Fibroblast of the conjunctiva (primary cell): ENCODE data around the gene FAIM.
"Not testable (repeated sequence)": the region's sequence is repeated elsewhere in the genome, so short reads cannot be mapped to it uniquely, and the experiment has no call there.

Experiments
- DNase-seq: peaks from one replicate; pipeline ENCODE4 v3.0.0-alpha.2; 2010; ENCODE audit warnings: low read depth

Gene FAIM

DNA sequence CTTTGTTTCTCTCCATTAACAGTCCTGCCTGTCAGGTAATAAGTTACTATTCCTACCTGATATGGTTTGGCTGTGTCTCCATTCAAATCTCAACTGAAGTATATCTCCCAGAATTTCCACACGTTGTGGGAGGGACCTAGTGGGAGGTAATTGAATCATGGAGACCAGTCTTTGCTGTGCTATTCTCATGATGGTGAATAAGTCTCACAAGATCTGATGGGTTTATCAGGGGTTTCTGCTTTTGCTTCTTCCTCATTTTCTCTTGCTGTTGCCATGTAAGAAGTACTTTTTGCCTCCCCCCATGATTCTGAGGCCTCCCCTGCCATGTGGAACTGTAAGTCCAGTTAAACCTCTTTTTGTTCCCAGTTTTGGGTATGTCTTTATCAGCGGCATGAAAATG, 6.9 kb upstream of the FAIM start:
- not testable (repeated sequence) for DNase-seq

DNA sequence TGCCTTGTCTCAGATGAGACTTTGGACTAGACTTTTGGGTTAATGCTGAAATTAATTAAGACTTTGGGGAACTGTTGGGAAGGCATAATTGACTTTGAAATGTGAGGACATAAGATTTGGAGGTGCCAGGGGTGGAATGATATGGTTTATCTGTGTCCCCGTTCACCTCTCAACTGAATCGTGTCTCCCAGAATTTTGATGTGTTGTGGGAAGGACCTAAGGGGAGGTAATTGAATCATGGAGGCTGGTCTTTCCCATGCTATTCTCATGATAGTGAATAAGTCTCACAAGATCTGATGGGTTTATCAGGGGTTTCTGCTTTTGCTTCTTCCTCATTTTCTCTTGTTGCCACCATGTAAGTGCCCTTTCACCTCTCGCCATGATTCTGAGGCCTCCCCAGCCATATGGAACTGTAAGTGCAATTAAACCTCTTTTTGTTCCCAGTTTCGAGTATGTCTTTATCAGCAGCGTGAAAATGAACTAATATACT, 4.4 kb upstream of the FAIM start:
- DNase-seq: not testable (repeated sequence)

DNA sequence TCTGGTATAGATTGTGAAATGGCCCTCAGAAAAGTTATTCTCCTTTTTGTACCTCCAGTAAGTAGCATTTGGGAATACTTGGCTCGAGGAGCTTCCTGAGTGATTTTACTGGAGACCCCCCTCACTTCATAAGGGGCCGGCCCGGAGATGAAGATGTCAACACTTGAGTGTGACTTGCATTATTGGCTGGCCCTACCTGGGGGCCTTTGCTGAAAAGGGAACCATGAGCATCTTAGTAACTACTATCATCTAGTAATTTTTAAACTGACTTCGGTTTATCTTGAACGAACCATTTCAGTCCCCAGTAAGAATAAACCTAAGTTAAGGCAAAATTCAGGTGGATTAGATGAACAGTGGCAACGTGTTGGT, 1.3 kb downstream of the FAIM start:
- no peak for DNase-seq

DNA sequence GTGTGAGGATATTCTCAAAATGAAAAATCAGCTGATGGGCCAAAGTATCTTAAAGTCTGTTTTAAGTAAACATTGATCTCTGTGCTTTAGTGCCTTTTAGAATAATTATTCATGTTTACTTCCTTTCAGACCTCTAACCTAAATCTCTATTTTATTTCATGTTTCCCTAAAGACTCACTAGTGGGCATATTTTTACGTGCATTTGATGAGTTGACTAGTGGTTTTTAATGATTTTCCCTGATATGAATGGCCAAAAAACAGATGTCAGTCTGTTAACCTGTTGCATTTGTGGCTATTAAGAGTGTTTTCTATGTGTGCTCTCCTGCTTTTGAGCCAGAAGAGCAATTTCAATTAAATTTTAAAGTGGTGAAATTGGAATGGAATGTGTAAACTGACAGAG, 6.9 kb downstream of the FAIM start:
- DNase-seq: no peak

DNA sequence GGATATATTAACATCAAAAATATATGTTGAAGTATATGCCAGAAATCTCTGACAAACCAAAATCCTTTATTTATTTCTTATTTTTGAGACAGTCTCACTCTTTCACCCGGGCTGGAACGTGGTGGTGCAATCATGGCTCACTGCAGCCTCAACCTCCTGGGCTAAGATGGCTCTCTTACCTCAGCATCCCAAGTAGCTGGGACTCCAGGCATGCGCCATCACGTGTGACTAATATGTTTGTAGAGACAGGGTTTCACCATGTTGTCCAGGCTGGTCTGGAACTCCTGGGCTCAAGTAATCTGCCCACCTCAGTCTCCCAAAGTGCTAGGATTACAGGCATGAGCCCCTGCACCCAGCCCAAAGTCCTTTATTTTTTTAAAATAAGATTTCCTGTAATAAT, 11.9 kb downstream of the FAIM start:
- no peak for DNase-seq

DNA sequence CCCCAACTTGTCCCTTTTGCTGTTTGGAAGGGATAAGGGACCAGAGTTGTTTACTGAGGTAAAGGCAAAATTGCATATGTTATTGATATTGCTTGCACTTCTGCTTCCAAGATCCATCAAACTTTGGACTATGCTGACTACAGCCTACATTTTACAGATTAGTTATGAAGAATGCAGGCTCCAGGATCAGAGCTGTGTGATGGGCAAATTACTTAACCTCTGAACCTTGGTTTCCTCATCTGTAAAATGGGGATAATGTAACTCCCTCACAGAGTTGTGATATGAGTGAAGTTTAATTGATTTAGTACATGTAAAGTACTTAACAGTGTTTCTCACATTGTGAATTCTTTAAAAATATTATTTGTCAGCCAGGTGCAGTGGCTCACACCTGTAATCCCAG, 15.9 kb downstream of the FAIM start:
- DNase-seq: no peak

DNA sequence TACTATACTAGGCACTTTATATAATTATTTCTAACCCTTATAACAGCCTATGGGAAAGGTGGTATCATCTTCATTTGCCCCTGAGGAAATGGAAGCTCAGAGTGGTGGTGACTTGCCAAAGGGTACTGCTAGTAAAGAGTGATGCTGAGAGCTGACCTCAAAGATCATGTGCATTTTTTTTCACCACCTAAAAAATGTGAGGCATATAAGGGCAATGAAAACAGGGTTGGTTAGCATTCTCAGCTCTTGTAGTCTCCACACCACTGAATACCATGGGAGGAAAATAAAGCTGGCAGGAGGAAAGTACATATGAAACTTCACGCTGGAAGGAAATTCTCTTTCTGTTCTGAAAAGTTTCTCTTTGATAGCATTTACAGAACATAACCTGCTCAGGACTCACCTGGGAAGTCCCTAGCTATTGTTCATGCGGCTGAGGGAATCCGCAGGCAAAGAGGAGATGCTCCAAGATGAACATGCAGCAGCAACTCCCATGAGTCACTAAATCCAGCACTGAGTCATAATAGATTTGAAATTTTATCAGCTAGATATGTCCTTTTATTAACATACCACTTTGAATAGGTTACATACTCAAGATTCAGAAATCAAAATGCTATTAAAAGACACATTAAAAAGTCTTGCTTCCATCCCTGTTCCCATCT, 17.3 kb downstream of the FAIM start:
- no peak for DNase-seq

DNA sequence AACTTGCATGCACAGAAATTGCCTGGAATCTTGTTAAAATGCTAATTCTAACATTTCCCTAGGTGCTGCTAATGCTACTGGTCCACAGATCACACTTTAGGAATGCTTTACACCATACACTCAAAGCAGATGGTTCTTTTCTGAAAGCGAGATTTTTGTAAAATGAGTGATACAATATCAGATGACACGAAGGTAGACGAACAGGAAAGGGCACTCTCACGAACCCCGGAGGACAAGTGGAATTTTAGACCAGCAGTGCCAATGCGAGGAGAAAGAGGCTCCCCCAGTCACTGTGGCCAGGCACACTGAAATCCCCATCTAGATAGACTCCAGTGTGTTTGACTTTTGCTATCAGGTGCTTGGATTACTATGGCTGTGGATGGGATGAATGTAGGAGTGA, 21.0 kb downstream of the FAIM start:
- DNase-seq: no peak

DNA sequence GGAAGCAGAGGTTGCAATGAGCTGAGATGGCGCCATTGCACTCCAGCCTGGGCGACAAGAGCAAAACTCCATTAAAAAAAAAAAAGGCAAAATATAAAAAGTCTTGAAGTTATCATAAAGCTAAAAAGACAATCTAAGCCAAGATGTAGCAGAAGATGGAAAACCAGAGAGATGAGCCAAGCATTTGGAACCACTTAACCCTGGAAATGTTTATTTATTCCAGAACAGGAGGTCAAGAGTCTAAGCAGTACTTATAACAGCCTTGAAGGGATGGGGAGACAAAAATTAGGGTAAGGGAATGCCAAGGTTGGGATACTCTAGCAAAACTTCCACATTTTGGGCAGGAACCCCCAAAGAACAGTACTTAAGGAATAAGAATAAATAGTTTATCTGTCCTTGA, 30.1 kb downstream of the FAIM start:
- DNase-seq: peak; percentile 5

DNA sequence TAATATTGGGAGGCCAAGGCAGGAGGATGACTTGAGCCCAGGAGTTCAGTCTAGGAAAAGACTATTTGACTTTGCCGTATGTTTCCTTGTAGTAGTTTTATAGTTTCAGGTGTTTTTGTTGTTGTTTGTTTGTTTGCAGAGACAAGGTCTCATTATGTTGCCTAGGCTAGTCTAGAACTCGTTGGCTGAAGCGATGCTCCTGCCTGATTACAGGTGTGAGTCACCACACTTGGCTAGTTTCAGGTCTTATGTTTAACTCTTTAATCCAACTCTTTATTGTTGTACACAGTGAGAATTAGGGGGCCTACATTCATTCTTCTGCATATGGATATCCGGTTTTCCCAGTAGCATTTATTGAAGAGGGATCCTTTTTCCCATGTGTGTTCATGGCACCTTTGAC, 32.0 kb downstream of the FAIM start:
- no peak for DNase-seq

DNA sequence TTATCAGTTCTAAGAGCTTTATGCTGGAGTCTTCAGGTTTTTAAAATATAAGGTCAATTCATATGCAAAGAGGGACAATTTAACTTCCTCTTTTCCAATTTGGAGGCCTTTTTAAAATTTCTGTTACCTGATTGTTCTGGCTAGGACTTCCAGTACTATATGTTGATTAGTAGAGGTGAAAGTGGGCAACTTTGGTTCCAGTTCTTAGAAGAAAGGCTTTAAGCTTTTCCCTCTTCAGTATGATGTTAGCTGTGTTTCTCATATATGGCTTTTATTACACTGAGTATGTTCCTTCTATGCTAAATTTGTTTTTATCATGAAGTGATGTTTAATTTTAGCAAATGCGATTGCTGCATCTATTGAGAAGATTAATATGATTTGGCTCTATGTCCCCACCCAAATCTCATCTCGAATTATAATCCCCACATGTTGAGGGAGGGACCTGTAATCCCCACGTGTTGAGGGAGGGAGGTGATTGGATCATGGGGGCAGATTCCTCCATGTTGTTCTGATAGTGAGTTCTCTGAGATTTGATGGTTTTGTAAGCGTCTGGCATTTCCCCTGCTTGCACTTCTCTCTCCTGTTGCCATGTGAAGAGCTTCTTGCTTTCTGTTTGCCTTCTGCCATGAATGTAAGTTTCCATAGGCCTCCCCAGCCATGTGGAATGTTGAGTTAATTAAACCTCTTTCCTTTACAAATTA, 33.8 kb downstream of the FAIM start:
- DNase-seq: no peak

DNA sequence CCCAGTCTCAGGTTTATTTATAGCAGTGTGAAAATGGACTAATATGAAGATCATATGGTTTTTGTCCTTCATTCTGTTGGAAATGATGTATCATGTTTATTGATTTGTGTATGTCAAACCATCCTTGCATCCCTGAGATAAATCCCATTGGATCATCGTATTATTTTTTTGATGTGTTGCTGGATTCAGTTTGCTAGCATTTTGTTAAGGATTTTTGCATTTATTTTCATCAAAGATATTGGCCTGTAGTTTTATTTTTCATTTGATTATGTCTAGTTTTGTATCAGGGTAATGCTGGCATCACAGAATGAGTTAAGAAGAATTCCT, 34.3 kb downstream of the FAIM start:
- no peak for DNase-seq

DNA sequence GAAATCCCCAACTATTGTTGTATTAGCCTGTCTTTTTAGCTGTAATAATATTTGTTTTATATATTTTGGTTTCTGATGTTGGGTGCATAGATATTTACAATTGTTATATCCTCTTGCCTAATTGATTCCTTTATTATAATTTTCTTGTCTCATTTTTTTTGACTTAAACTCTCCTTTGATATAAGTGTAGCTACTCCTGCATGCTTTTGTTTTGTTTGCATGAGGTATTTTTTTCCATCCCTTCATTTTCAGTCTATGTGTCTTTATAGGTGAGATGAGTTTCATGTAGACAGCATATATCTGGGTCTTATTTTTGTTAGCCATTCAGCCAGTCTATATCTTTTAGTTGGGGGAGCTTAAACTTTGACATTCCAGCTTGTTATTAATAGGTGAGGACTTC, 37.4 kb downstream of the FAIM start:
- no peak for DNase-seq

DNA sequence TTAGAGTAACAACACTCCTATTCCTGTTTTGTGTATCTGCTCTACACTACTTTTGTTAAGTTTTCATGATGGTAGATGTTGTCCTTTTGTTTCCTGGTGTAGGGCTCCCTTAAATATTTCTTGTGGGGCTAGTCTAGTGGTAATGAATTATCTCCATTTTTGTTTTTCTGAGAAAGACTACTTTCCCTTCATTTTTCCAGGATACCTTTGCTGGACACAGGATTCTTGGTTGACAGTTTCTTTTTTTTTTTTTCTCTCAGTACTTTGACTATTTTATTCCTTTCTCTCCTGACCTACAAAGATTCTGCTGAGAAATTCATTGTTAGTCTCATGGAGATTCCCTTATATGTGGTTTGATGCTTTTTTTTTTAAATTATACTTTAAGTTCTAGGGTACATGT, 37.9 kb downstream of the FAIM start:
- DNase-seq: no peak

DNA sequence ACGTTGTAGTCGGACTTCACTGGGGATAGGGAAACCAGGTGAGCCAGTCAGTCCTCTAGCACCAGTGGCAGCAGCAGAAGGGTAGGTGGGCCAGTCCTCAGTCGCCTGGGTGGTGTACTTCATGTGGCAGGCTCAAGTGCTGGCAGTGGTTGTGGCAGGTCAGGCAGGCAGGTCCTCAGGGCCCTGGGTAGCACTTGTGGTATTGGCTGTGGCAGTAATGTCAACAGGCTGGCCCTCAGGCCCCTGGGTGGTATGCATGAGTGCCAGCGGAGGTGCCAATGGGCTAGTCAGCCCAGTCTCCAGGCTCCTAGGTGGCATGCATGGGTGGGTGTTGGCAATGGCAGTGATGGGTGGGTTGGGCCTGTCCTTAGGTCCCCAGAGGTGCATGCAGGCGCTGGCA, 40.6 kb downstream of the FAIM start:
- no peak for DNase-seq

DNA sequence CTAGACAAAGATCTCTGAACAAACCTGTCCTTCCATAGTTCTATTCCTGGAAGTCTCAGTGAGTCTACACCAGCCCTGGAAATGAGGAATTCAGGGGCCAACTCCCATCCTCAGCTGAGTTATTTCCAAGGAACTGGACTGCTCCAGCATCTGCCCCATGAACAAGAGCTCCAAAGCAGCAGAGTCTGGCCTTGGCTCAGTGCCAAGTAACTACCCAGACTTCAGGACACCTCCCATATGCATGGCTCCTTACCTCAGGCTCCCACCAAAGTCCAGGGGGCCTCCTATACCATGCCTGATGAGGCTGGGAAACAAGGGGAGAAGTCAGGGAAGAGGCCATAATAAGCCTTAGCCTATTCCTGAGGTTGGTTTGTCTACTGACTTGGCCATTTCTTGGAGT, 45.0 kb downstream of the FAIM start:
- DNase-seq: no peak

DNA sequence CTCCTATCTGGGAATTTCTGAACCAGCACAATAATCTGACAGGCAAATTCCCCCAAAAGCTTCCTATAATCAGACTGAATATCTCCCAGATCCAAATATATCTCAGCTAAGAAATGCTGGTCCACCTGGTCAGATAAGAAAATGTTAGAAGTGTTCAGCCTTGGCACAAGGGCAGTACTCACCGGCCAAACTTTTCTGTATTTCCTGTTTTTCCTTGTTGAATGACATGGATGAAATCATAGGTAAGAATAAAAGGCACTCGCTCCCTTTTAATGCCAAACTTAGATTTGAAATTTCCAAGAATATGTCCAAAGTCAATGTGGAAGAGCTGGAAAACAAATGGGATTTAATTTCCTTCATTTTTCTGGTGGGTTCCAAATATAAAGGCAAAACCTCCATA, 48.9 kb downstream of the FAIM start:
- DNase-seq: no peak

DNA sequence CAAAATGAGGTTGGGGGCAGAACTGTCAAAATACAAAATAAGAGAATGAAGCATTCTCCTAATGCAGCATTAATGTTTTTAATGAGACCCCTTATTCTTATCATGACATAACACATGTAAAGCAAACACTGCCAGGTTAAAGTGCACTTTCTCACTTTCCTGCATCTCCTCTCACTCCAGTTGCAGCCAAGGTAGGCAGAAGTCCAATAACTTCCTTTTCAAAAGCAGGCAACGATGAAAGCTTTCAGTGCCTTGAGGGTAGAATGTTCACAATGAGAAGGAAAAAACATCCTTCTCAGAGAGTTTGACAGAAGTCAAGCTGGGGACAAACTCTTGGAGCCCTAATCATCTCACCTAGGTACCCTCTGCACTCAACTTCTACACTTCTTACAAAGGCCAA, 59.5 kb downstream of the FAIM start:
- DNase-seq: no peak

DNA sequence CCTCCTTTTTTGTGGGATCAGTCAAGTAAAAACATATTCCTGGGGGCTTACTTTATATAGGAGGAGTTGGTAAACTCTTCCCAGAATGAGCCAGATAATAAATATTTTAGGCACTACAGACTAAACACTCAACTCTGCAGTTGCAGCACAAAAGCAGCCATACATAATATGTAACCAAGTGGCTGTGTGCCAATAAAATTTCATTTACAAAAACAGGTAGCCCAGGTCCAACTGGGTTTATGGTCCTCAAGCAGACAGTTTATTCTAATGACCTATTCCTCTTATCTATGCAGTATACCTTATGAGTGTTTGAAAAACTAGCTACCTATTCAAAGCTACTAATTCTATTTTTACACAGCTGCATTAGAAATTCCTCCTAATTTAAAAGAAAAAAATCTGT, 61.8 kb downstream of the FAIM start:
- DNase-seq: no peak

DNA sequence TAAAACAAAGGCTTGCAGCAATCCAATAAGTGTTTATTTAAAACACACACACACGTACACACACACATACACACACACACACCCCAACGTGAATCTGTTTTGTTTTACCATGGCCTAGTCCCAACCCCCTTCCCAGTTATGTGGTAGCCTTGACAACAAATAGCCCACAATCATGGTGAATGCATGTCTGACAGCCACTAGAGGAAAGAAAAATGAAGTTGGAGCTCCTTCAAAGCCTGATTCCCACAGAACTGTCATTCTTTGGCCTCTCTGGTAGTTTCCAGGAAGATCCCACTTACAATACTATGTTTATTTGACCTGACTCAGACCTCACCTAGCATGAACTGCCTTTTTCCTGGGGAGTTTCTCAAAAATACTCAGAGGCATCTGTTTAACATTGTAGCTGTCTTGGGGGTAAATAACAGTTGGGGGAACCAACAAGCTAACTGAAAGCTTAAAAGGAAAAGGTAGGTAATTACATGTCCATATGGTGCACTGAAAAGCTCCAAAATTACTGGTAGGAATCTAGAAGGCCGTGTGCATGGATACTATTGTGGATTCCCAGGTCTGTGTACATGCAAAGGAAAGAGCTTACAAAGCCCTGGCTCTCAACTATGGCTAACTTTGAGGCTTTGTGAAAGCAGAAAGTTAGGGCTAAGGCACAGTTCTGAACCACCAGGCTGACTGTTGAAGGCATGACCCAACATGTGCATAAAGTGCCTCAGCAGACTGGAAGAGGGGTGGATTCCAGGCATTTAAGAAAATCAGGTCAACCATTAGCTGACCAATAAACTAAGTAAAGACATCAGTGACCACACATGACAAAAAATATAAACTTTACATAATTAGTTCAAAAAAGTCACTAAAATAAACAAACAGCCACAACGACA, 65.3 kb downstream of the FAIM start:
- peak; percentile 3 for DNase-seq

DNA sequence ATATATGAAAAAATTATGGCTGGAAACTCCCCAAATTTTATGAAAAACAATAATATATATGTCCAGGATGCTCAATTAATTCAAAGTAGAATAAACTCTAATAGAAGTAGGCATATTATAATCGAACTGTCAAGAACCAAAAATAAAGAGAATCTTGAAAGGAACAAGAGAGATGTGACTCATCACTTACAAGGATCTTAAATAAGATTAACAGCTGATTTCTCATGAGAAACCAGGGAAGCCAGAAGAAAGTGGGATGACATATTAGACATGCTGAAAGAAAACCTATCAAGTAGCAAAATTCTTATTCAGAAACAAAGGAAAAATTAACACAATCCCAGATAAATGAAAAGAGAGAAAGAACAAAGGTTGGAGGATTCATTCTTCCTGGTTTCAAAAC, 66.8 kb downstream of the FAIM start:
- DNase-seq: no peak

DNA sequence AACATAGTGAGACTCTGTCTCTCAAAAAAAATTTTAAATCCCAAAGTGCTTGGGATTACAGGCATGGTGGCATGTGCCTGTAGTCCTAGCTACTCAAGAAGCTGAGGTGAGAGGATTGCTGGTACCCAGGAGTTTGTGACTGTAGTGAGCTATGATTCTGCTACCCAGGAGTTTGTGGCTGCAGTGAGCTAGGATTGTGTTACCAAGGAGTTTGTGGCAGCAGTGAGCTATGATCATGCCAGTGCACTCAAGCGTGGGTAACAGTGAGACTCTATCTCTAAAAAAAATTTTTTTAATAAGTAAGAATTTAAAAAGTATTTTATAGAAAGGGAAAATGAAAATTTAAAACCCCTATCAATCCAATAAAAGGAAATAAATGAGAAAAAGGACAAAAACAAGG, 69.5 kb downstream of the FAIM start:
- DNase-seq: no peak

DNA sequence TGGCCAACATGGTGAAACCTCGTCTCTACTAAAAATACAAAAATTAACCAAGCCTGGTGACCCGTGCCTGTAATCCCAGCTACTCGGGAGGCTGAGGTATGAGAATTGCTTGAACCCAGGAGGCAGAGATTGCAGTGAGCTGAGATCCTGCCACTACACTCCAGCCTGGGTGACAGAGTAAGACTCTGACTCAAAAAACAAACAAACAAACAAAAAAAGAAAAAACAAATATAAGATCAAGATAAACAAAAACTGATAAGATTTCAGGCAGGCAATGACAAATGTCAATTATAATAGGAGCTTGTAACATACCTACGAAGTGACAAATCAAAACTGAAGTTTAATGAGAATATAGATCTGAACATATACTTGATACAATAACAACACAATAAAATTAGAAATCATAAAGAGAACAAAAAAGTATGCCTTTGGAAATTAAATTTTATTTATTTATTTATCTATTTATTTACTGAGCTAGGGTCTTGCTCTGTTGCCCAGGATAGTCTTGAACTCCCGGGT, 70.4 kb downstream of the FAIM start:
- DNase-seq: no peak
